GM13976 (cell line): Measurements from ENCODE around the gene ZNF414.

Experiments
- DNase-seq: peaks from one replicate; pipeline ENCODE4 v3.0.0; 2012; ENCODE audit warnings: low spot score
- CTCF ChIP-seq: IDR thresholded peaks from 2 replicates; pipeline ENCODE4 v1.5.1; 2012; ENCODE audit warnings: borderline replicate concordance, mild to moderate bottlenecking; ENCODE audit not compliant: insufficient read depth; ENCODE audit errors: extremely low read depth, missing control alignments, control extremely low read depth
- in situ Hi-C: fragments of 300-500 bp; cut with MboI; formaldehyde crosslinking; loops from one replicate; pipeline ENCODE4 v1.12.0; 2022; ENCODE audit warnings: low sequenced_read_pairs, mixed read lengths, inconsistent platforms; ENCODE audit not compliant: unreplicated experiment

Gene ZNF414

GRCh38 chr19:8530061-8530679 lies 16.2 kb upstream of the ZNF414 start:
- no peak for TF ChIP-seq CTCF
- in situ Hi-C loops: no loop called here
- DNase-seq: no peak

DNA sequence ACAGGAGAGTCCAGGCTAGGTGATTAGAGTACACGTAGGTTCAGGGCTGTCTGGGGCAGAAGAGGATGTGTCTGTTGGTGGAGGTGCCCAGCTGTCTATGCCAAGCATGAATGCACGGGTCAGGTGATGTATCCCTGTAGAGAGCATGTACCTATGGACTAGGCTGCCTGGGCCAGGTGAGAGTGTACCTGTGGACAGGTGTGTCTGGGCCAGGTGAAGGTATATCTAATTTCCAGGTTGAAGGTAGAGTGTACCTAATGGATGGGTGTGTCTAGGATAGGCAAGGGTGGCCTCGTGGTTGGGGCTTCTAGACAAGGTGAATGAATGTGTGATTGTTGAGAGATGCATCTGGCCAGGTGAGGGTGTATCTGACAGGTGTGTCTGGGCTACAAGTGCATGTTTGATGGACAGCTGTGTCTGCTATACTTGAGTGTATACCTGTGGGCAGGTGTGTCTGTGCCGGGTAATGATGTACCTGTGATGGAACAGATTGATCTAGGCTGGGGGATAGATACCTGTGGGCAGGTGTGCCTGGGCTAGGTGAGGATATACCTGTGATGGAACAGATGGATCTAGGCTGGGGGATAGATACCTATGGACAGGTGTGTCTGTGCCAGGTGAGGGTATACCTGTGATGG lies 15.5 kb upstream of the ZNF414 start:
- in situ Hi-C loops: no loop called here
- no peak for TF ChIP-seq CTCF
- DNase-seq: no peak

- in situ Hi-C loops: no loop called here
- no peak for DNase-seq
- no peak for TF ChIP-seq CTCF
Measured at GRCh38 chr19:8528500-8528899, 14.5 kb upstream of the ZNF414 start.

DNA sequence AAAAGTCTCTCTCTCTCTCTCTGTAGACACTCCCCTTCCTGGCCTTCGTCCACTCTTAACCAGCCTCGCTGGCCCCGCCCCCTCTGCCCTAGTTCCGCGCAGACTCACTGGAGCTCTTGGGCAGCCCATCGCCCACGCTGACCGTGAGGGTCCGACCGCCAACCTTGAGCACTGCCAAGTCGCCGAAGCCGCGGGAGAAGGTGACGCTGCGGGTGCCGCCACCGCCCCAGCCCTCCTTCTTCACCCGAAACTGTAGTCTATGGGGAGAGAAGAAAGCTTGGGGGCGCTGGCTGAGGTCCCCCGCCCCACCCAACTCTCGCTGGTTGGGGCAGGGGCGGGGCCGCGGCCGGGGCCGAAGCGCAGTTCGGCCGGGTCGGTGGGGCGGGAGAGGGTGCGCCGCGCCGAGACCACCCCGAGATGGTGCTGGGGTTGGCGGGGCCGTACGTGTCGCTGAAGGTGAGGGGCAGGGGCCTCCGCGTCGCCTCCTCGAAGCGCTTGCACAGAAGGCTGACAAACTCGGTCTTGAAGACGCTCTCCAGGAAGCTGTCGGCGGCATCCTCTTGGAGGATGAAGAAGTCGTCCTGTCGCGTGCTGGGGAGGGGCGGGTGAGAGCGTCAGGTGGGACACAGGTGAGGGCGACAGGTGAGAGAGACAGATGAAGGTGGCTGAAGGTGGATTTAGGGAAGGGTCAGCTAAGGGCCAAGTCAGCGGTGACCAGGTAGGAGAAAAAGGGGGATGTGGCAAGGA lies 12.6 kb upstream of the ZNF414 start:
- no peak for TF ChIP-seq CTCF
- in situ Hi-C loops: no loop called here
- no peak for DNase-seq

DNA sequence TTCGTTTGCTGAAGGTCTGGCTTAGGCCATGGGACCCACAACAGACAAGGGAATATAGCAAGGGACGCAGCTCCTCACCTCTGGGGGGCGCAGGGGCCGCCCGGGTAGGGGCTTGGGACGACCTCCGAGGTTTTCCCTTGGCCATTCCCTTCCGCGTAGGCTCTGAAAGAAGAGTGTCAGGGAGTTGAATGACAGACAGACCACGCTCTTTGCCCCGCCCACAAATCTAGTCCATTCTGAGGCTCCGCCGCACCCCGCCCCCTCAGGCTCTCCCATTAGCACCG lies 11.4 kb upstream of the ZNF414 start:
- in situ Hi-C loops: no loop called here
- TF ChIP-seq CTCF: no peak
- no peak for DNase-seq

DNA sequence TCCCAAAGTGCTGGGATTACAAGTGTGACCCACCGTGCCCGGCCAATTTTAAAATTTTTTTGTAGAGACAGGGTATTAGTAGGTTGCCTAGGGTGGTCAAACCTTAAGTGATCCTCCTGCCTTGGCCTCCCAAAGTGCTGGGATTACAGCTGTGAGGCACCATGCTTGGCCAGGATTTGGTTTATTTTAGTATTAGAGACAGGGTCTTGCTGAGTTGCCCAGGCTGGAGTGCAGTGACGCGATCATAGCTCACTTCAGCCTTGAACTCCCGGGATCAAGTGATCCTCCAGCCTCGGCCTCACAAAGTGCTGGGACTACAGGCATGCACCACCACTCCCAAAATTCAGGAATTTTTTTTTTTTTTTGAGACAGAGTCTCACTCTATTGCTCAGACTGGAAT lies 5.4 kb upstream of the ZNF414 start:
- no peak for TF ChIP-seq CTCF
- in situ Hi-C loops: no loop called here
- DNase-seq: no peak
